ENCODE results near the gene CHD2. TPM values are rescaled to one million over a fixed set of nuclear protein-coding genes. Genes with fewer than 3 reads are reported as not detected.

Gene CHD2
- total and polyA plus RNA-seq, 2 donors (not counting 3 experiments of a cell fraction or from before 2014, with no cell fraction given): 53.8 to 97.9 TPM

DNA sequence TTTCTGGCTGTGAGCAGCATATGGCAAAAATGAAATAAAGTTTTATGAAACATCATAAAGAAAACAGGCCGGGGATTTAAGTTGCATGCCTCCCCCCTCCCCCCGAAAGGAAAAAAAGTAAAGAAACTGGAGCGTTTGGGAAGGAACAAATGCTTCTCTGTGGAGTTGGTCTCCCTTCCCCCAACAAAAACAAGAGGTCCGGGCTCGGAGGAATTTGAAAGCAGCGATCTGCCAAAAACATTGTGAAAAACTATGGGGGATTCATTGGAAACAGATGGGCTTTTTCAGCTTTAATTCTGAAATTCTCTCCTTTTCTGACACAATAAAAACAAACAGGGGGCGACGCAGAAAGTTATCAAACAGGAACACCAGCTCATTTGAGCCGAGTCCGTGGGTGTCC, 171.9 kb downstream of the CHD2 start:
- H3K4me1 ChIP-seq (ENCODE audit: control insufficient read depth, extremely low read depth, insufficient read depth, low read length): peaks cover 3% of the 10 kb centered on the region
- dilution Hi-C loops (cut with MboI; ENCODE audit: extremely low pct_ligation_motif_present, low sequenced_read_pairs): no loop called here
- CTCF ChIA-PET: interaction anchor here (1.1 to 1.2 kb wide), 2 partner anchors 12 to 16 kb away, joined by 3 to 5 read pairs; no protein-coding TSS in a partner anchor
- no peaks in the 10 kb centered on the region for H4K20me1 ChIP-seq (replicated peaks; ENCODE audit: control insufficient read depth, extremely low read depth, insufficient read depth, low read length)
- H3K9me3 ChIP-seq (replicated peaks; ENCODE audit: control insufficient read depth, insufficient read depth, low read length): no peaks in the 10 kb centered on the region
- no peak for DNase-seq (ENCODE audit: low read depth, low spot score)
- H3K4me3 ChIP-seq (replicated peaks in 1 of 3; ENCODE audit: insufficient read depth in 1 of 3, low read depth in 1 of 3, low read length in 3 of 3): peak overlapping the region in 2 of 3 experiments; percentile 14 to 28
- H3K9me1 ChIP-seq (replicated peaks; ENCODE audit: control insufficient read depth, extremely low read depth, insufficient read depth, low read length): no peaks in the 10 kb centered on the region
- no peaks in the 10 kb centered on the region for H3K36me3 ChIP-seq (ENCODE audit: control insufficient read depth in 2 of 2, extremely low read depth in 1 of 2, insufficient read depth in 2 of 2, low read length in 2 of 2)
- TF ChIP-seq GATA2 (IDR thresholded peaks at IDR 0.05; ENCODE audit: insufficient read depth, insufficient read length, low read depth, low read length) (no peak), CTCF (IDR thresholded peaks at IDR 0.05; ENCODE audit: extremely low read depth in 1 of 2, insufficient read depth in 1 of 2, low read depth in 1 of 2, low read length in 2 of 2) (no peak), JUN (IDR thresholded peaks at IDR 0.05; ENCODE audit: borderline replicate concordance, insufficient read depth, insufficient read length, low read depth) (no peak), MYC (IDR thresholded peaks at IDR 0.05; ENCODE audit: low read depth, low read length) (no peak), EZH2 (IDR thresholded peaks at IDR 0.05; ENCODE audit: borderline replicate concordance, low read depth, low read length, severe bottlenecking) (no peak), POLR2A (IDR thresholded peaks at IDR 0.05; ENCODE audit: low read depth, low read length) (no peak), POLR2AphosphoS5 (IDR thresholded peaks at IDR 0.05; ENCODE audit: insufficient read depth, low read depth, low read length) (no peak), FOS (IDR thresholded peaks at IDR 0.05; ENCODE audit: borderline replicate concordance, insufficient read depth, low read length) (no peak)
- TF ChIP-seq, protein P1, sequence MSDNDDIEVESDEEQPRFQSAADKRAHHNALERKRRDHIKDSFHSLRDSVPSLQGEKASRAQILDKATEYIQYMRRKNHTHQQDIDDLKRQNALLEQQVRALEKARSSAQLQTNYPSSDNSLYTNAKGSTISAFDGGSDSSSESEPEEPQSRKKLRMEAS (IDR thresholded peaks at IDR 0.05; ENCODE audit: insufficient read depth, insufficient read length): no peak
- FAIRE-seq: no peak
- POLR2A ChIA-PET: no interaction called here
- H2AFZ ChIP-seq (ENCODE audit: low read depth, low read length): no peak overlapping the region
- no peak overlapping the region for H3K27ac ChIP-seq (ENCODE audit: insufficient read depth, low read depth, low read length)
- H3K27me3 ChIP-seq (ENCODE audit: control insufficient read depth in 2 of 2, insufficient read depth in 2 of 2, low read length in 2 of 2): peaks cover 20 to 26% of the 10 kb centered on the region in 2 experiments
- no peak overlapping the region for H3K9ac ChIP-seq (replicated peaks; ENCODE audit: extremely low read depth, insufficient read depth, low read length)
- intact Hi-C loops (cut with micrococcal nuclease): loop anchor here (2.0 kb wide), 1 partner anchor 41 kb away; no protein-coding TSS in a partner anchor
- no peaks in the 10 kb centered on the region for H3K79me2 ChIP-seq (ENCODE audit: control insufficient read depth, insufficient read depth, low read length)
- H3K4me2 ChIP-seq (ENCODE audit: insufficient read depth, low read length): peak overlapping the region; percentile 22
- BruUV-seq (replicated peaks): no TSS peak
